CD8-positive, alpha-beta memory T cell (primary cell): ENCODE results near the gene TOMT. TPM values are rescaled to one million over a fixed set of nuclear protein-coding genes. Genes with fewer than 3 reads are reported as not detected.
"Not testable (repeated sequence)": the region's sequence is repeated elsewhere in the genome, so short reads cannot be mapped to it uniquely, and the experiment has no call there.

ENCODE experiments used
- CTCF ChIA-PET: fragments of 350-600 bp; sonication (Branson Sonifier 250); formaldehyde crosslinking; loops from one replicate; lab custom pipeline; 2021; ENCODE audit warnings: antibody characterized with exemption; lab: Charles Lee
- POLR2A ChIA-PET: fragments of 350-600 bp; sonication (Branson Sonifier 250); formaldehyde crosslinking; loops from one replicate; lab custom pipeline; 2021; ENCODE audit warnings: antibody characterized with exemption; lab: Charles Lee
- DNase-seq, 5 donors: peaks; one replicate each; pipeline versions ENCODE4 v3.0.0 to v3.0.0-alpha.2; 2020 to 2022; ENCODE audit warnings: mixed read lengths in 1 of 5
- H3K27ac ChIP-seq: one replicate; pipeline ENCODE4 v1.7.0; 2013; ENCODE audit warnings: low read depth, mild to moderate bottlenecking, low read length, moderate library complexity
- H3K27me3 ChIP-seq: 2 replicates; pipeline ENCODE4 v1.7.0; 2013; ENCODE audit warnings: low read length, mild to moderate bottlenecking; ENCODE audit not compliant: insufficient read depth, poor library complexity, severe bottlenecking
- H3K36me3 ChIP-seq: 2 replicates; pipeline ENCODE4 v1.7.0; 2013; ENCODE audit warnings: mild to moderate bottlenecking, low read length, moderate library complexity; ENCODE audit not compliant: insufficient read depth
- H3K4me1 ChIP-seq: 2 replicates; pipeline ENCODE4 v1.7.0; 2013; ENCODE audit warnings: mild to moderate bottlenecking, low read length, moderate library complexity; ENCODE audit not compliant: insufficient read depth
- H3K4me3 ChIP-seq: 2 replicates; pipeline ENCODE4 v1.7.0; 2013; ENCODE audit warnings: mild to moderate bottlenecking, low read length
- H3K9me3 ChIP-seq: 2 replicates; pipeline ENCODE4 v1.7.0; 2013; ENCODE audit warnings: mild to moderate bottlenecking, low read length
- H3K27ac Mint-ChIP-seq, 8 donors: one replicate each; pipeline ENCODE4 v1.8.0; 2020 to 2021; ENCODE audit warnings: mixed read lengths in 8 of 8, mild to moderate bottlenecking in 6 of 8, inconsistent platforms in 3 of 8, moderate library complexity in 3 of 8
- H3K27me3 Mint-ChIP-seq, 2 donors: one replicate each; pipeline ENCODE4 v1.8.0; 2020 to 2021; ENCODE audit warnings: mixed read lengths in 2 of 2, mild to moderate bottlenecking in 1 of 2, moderate library complexity in 1 of 2
- H3K36me3 Mint-ChIP-seq, 3 donors: one replicate each; pipeline ENCODE4 v1.8.0; 2020 to 2021; ENCODE audit warnings: mixed read lengths in 3 of 3, inconsistent platforms in 1 of 3, mild to moderate bottlenecking in 1 of 3
- H3K4me1 Mint-ChIP-seq, 3 donors: one replicate each; pipeline ENCODE4 v1.8.0; 2020 to 2021; ENCODE audit warnings: mixed read lengths in 3 of 3, inconsistent platforms in 1 of 3, mild to moderate bottlenecking in 1 of 3
- H3K4me3 Mint-ChIP-seq, 7 donors: one replicate each; pipeline ENCODE4 v1.8.0; 2020 to 2021; ENCODE audit warnings: mixed read lengths in 7 of 7, mild to moderate bottlenecking in 6 of 7, moderate library complexity in 4 of 7, inconsistent platforms in 2 of 7
- H3K9me3 Mint-ChIP-seq, 5 donors: one replicate each; pipeline ENCODE4 v1.8.0; 2020 to 2022; ENCODE audit warnings: mixed read lengths in 5 of 5, mild to moderate bottlenecking in 3 of 5, moderate library complexity in 2 of 5, inconsistent platforms in 1 of 5
- polyA plus RNA-seq: library from polyadenylated mRNA; unstranded; fragments of 300-500 nt; fragmentation: Illumina TruSeq; gene quantifications from one replicate; pipeline ENCODE4 v1.2.3, GENCODE V29; 2021
- total RNA-seq, 2 experiments: library from RNA; stranded (reverse); gene quantifications; one replicate each; pipeline ENCODE4 v1.2.3, GENCODE V29; 2021

TOMT gene
- total and polyA plus RNA-seq, 3 experiments from 2014 or later = not detected

DNA sequence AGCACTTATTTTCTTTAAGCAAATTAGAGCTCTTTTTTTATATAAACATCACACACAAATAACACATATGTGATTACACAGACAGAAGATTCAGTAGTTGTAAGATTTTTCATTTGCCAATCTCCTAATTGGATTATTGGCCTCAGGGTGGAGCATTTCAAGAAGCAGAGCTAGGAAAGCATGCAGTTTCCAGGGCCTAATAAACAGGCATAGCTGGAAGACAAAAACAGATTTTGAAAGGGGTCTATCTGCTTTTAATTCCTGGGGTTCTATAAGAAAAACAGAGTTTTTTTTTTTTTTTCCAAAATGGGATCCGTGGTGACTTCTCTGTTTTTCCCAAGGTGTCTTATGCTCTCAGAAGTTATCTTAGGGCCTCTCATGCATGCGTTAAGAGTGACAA lies 22.2 kb downstream of the TOMT start:
- no peak for DNase-seq
- ChIA-PET CTCF (interaction anchor here (1.0 to 1.3 kb wide), 2 partner anchors 37 to 103 kb away, joined by 3 to 5 read pairs; no protein-coding TSS in a partner anchor), POLR2A (no interaction called here)
- peaks cover 9 to 18% (median 15%) of the 10 kb centered on the region in 5 donors for H3K9me3 Mint-ChIP-seq
- no peaks in the 10 kb centered on the region for H3K4me1 Mint-ChIP-seq
- Histone ChIP-seq H3K4me3 (no peak overlapping the region), H3K27ac (no peak overlapping the region), H3K27me3 (no peaks in the 10 kb centered on the region), H3K36me3 (no peaks in the 10 kb centered on the region), H3K4me1 (no peaks in the 10 kb centered on the region), H3K9me3 (peaks cover 4% of the 10 kb centered on the region)
- no peak overlapping the region for H3K4me3 Mint-ChIP-seq
- H3K27me3 Mint-ChIP-seq = peaks cover 12 to 29% of the 10 kb centered on the region in 2 donors
- H3K36me3 Mint-ChIP-seq = peaks cover 0 to 18% (median 3%) of the 10 kb centered on the region in 3 donors
- no peak overlapping the region for H3K27ac Mint-ChIP-seq

DNA sequence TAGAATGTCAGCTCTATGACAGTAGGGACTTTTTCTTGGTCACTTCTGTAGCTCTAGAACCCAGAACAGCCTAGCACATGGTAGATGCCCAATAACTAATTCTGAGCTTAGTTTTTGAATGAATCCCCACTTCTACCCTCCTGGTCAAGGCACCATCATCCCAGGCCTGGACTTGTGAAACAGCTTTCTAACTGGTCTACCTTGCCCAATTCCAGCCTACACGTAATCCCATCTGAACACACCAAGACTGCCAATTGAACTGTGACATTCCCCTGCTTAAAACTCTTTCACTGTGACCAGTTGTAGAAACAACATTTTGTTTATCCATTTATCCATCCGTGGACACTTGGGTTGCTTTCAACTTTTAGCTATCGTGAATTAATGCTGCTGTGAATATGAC lies 23.7 kb downstream of the TOMT start:
- Mint-ChIP-seq H3K4me1 (no peaks in the 10 kb centered on the region), H3K4me3 (no peak overlapping the region), H3K27me3 (peaks cover 18 to 30% of the 10 kb centered on the region in 2 donors), H3K27ac (no peak overlapping the region), H3K36me3 (peaks cover 0 to 18% (median 3%) of the 10 kb centered on the region in 3 donors), H3K9me3 (peaks cover 9 to 18% (median 15%) of the 10 kb centered on the region in 5 donors)
- Histone ChIP-seq H3K9me3 (peaks cover 4% of the 10 kb centered on the region), H3K36me3 (no peaks in the 10 kb centered on the region), H3K27me3 (no peaks in the 10 kb centered on the region), H3K4me1 (no peaks in the 10 kb centered on the region), H3K27ac (no peak overlapping the region), H3K4me3 (no peak overlapping the region)
- CTCF ChIA-PET = no interaction called here
- POLR2A ChIA-PET = no interaction called here
- no peak for DNase-seq

DNA sequence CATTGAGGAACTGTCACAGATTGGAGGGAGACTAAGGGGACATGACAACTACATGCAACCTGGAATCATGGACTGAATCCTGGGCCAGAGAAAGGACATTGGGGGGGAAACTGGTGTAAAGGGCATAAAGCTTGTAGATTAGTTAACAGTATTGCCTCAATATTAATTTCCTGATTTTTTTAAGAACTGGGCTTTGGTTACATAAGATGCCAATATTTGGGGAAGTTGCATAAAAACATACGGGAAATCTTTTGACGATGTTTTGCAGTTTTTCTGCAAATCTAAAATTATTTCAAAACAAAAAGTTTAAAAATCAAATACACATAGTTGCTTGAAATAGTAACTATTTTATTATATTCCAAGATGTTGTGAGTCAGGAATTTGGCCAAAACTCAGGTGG lies 26.9 kb downstream of the TOMT start:
- Mint-ChIP-seq H3K27ac (peak overlapping the region in 1 of 8 donors; percentile 1), H3K4me3 (no peak overlapping the region), H3K27me3 (peaks cover 18 to 28% of the 10 kb centered on the region in 2 donors), H3K9me3 (peaks cover 9 to 16% (median 13%) of the 10 kb centered on the region in 5 donors), H3K4me1 (no peaks in the 10 kb centered on the region), H3K36me3 (peaks cover 0 to 17% (median 3%) of the 10 kb centered on the region in 3 donors)
- no peak for DNase-seq
- ChIA-PET POLR2A (no interaction called here), CTCF (interaction anchor here (1.1 kb wide), 1 partner anchor 12 kb away, joined by 3 read pairs; no protein-coding TSS in a partner anchor)
- Histone ChIP-seq H3K9me3 (peaks cover 4% of the 10 kb centered on the region), H3K27ac (no peak overlapping the region), H3K27me3 (no peaks in the 10 kb centered on the region), H3K4me3 (no peak overlapping the region), H3K36me3 (no peaks in the 10 kb centered on the region), H3K4me1 (no peaks in the 10 kb centered on the region)

DNA sequence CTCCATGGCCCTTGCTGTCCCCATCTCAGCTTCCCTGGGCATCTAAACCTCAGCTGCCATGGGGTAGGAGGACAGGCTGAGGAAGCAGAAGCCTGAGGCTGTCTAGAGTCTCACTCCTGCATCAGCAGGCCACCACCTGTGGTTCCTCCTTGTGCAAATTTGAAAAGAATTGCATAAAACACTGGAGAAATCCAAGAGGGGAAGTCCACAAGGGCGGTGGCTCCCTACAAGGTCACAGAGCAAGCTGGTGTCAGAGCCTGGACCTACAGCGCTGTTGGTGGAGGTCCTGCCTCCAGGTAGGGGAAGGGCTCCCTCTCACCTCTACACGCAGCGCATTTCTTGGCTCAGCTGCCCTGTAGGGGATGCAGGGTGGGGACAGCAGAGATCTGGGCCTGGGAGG lies 29.7 kb downstream of the TOMT start, which contains the start of gene FOLR3:
FOLR3 (plus strand) TSS at position 253 of the 400 bp plus-strand sequence. CDS start 228 bp downstream, outside the sequence.
- CTCF ChIA-PET = interaction anchor here (2.0 kb wide), 1 partner anchor 8 kb away, joined by 4 read pairs; no protein-coding TSS in a partner anchor
- H3K4me3 ChIP-seq, H3K9me3 ChIP-seq, H3K27me3 ChIP-seq, DNase-seq, H3K4me1 Mint-ChIP-seq, H3K4me3 Mint-ChIP-seq, H3K4me1 ChIP-seq, H3K27ac ChIP-seq, H3K9me3 Mint-ChIP-seq, H3K36me3 Mint-ChIP-seq, H3K36me3 ChIP-seq, POLR2A ChIA-PET: not testable (repeated sequence)
- H3K27ac Mint-ChIP-seq = peak within 1 kb of the TSS in 1 of 8 donors; percentile 14
- peaks cover 15 to 23% of the 10 kb centered on the region in 2 donors for H3K27me3 Mint-ChIP-seq

DNA sequence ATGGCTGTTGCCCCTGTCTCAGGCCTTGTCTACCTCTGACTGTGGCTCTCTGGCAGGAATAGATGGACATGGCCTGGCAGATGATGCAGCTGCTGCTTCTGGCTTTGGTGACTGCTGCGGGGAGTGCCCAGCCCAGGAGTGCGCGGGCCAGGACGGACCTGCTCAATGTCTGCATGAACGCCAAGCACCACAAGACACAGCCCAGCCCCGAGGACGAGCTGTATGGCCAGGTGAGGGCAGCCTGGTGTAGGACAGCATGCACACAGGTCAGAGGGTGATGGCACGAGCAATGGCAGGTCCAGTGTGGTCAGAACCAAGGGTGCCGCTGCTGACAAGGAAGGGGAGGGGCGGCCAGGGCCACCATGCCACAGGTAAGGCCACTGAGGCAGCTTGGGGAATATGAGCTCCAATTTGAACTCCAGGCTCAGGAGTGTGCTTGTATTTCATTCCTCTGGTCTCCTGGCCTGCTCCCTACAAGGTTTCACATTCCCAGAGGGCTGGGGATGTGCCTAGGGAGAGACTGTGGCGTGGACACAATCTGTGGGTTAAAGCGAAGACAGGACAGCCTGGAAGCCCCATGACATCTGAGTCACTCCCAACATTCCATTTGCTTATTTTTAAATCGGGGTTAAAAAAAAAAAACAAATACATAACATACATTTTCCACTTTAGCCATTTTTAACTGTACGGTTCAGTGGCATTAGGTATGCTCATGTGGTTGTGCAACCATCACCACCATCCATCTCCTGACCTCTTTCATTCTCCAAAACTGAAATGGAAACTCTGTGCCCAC lies 30.4 kb downstream of the TOMT start:
- peaks cover 0 to 2% (median 0%) of the 10 kb centered on the region in 5 donors for H3K9me3 Mint-ChIP-seq
- no peak overlapping the region for H3K4me3 Mint-ChIP-seq
- H3K27ac Mint-ChIP-seq = no peak overlapping the region
- POLR2A ChIA-PET = no interaction called here
- Histone ChIP-seq H3K27me3 (no peaks in the 10 kb centered on the region), H3K36me3 (no peaks in the 10 kb centered on the region), H3K9me3 (no peaks in the 10 kb centered on the region), H3K4me1 (no peaks in the 10 kb centered on the region), H3K27ac (no peak overlapping the region), H3K4me3 (no peak overlapping the region)
- no peaks in the 10 kb centered on the region for H3K36me3 Mint-ChIP-seq
- DNase-seq = no peak
- H3K27me3 Mint-ChIP-seq = peaks cover 17 to 23% of the 10 kb centered on the region in 2 donors
- CTCF ChIA-PET = interaction anchor here (2.0 kb wide), 1 partner anchor 8 kb away, joined by 4 read pairs; no protein-coding TSS in a partner anchor
- H3K4me1 Mint-ChIP-seq = peaks cover 0 to 3% (median 0%) of the 10 kb centered on the region in 3 donors

DNA sequence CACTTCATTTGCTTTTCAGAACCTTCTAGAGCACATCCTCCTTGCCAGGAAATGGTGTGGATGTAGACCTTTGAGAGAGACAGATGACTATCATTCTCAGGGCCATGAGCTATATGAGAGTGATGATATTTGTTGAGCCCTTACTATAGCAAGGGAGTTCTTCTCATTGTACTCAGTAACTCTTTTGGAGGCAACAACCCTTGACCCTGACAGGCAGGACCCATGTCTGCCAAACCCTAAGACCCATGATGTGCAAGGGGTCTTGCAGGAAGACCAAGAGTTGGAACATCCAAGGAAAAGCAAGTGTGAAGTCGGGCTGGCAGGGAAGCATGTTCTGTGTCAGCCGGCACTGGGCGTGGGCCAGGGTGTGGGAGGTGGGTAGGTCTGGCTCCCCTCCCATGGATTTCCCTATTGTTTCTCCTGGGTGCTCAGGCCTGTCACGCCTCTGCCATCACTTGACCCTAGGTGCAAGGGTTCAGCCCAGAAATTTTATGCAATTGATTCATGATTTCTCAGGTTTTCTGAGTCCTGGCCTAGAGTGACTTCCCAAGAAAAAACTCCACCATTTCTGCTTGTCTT lies 31.0 kb downstream of the TOMT start:
- H3K4me3 Mint-ChIP-seq = no peak overlapping the region
- H3K4me3 ChIP-seq = no peak overlapping the region
- no peaks in the 10 kb centered on the region for H3K36me3 ChIP-seq
- H3K9me3 Mint-ChIP-seq = peaks cover 0 to 2% (median 0%) of the 10 kb centered on the region in 5 donors
- no peaks in the 10 kb centered on the region for H3K36me3 Mint-ChIP-seq
- no peak for DNase-seq
- H3K27me3 Mint-ChIP-seq = peaks cover 14 to 17% of the 10 kb centered on the region in 2 donors
- H3K9me3 ChIP-seq = no peaks in the 10 kb centered on the region
- ChIA-PET POLR2A (no interaction called here), CTCF (no interaction called here)
- H3K27ac Mint-ChIP-seq = peak overlapping the region in 2 of 8 donors; percentile 47 to 64
- no peak overlapping the region for H3K27ac ChIP-seq
- H3K4me1 ChIP-seq = no peaks in the 10 kb centered on the region
- H3K4me1 Mint-ChIP-seq = peaks cover 0 to 9% (median 0%) of the 10 kb centered on the region in 3 donors
- no peaks in the 10 kb centered on the region for H3K27me3 ChIP-seq

DNA sequence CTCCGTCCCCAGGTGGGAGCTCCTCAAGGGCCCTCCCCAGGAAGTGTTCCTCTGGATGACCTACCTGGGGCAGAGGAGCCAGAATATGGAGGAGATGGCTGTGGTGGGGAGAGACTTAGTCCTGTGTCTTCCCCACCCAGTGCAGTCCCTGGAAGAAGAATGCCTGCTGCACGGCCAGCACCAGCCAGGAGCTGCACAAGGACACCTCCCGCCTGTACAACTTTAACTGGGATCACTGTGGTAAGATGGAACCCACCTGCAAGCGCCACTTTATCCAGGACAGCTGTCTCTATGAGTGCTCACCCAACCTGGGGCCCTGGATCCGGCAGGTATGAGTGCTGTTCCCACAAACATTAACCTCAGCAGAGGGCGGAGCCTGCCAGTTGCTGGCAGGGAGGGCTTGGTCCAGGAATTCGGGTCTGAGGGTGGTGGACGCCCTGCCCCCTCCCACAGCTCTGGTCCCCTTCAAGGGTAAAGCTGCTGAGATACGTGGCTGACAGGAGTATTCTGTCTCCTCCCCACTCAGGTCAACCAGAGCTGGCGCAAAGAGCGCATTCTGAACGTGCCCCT lies 33.2 kb downstream of the TOMT start:
- Histone ChIP-seq H3K4me1 (no peaks in the 10 kb centered on the region), H3K4me3 (no peak overlapping the region), H3K36me3 (no peaks in the 10 kb centered on the region), H3K27me3 (no peaks in the 10 kb centered on the region), H3K27ac (no peak overlapping the region), H3K9me3 (no peaks in the 10 kb centered on the region)
- no peak for DNase-seq
- ChIA-PET POLR2A (no interaction called here), CTCF (interaction anchor here (1.6 kb wide), 1 partner anchor 114 kb away, joined by 6 read pairs; no protein-coding TSS in a partner anchor)
- Mint-ChIP-seq H3K27me3 (peaks cover 5 to 9% of the 10 kb centered on the region in 2 donors), H3K4me1 (peaks cover 0 to 10% (median 1%) of the 10 kb centered on the region in 3 donors), H3K36me3 (no peaks in the 10 kb centered on the region), H3K27ac (no peak overlapping the region), H3K9me3 (peaks cover 0 to 2% (median 0%) of the 10 kb centered on the region in 5 donors), H3K4me3 (no peak overlapping the region)
